Measurements from ENCODE around the gene ARHGAP31.

ARHGAP31 gene

GRCh38 chr3:119437691-119438258, 143.6 kb downstream of the ARHGAP31 start:
- no peak for DNase-seq (ENCODE audit: low read depth)

GRCh38 chr3:119443179-119443578, 149.0 kb downstream of the ARHGAP31 start:
- no peak for DNase-seq (ENCODE audit: low read depth)

- no peak for DNase-seq (ENCODE audit: low read depth)
Measured at GRCh38 chr3:119444590-119444989, 150.4 kb downstream of the ARHGAP31 start.

DNA sequence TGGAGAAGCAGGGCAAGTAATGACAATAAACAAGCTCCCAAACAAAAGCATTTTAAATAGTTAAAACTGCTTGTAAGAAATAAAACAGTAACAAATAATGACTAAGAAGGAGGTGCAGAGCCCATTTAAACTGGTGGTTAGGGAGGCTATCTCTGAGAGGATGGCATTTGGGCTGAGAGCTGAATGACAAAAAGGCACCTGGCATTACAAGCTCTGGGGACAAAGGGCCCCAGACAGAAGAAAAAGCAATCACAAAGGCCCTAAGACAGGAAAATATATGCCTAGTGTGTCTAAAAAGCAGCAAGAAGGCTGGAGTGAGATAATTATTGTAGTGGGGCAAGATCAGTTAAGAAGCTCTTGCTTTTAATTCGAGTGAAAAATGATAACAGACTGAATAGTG, 159.6 kb downstream of the ARHGAP31 start:
- DNase-seq (ENCODE audit: low read depth) = no peak

- DNase-seq (ENCODE audit: low read depth) = no peak
Measured at GRCh38 chr3:119456469-119456868, 162.3 kb downstream of the ARHGAP31 start.

GRCh38 chr3:119457246-119457645, 163.1 kb downstream of the ARHGAP31 start:
- DNase-seq (ENCODE audit: low read depth) = no peak

GRCh38 chr3:119463171-119464169, 169.3 kb downstream of the ARHGAP31 start, which contains the start of gene TMEM39A:
TSS of gene TMEM39A (minus strand) at chr3:119463615. CDS start at chr3:119462074, 1,541 bp downstream.
- DNase-seq (ENCODE audit: low read depth) = peak; percentile 98

DNA sequence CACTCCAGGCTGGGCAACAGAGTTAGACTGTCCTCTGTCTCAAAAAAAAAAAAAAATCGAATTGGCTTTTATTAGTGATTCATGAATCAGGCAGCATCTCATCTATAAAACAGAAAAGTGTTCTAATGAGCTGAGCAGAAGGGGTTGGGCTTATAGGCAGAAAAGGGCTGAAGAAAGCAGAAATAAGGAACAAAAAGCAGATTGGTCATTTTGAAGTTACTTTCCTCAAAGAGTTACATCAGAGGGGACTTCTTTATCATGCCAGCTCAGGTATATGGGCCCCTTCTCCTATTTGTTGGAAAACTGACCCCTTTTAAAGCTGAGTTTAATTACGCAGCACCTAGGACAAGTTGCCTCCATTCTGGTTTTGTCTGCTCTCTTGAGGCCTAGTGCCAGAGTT, 173.9 kb downstream of the ARHGAP31 start:
- no peak for DNase-seq (ENCODE audit: low read depth)

DNA sequence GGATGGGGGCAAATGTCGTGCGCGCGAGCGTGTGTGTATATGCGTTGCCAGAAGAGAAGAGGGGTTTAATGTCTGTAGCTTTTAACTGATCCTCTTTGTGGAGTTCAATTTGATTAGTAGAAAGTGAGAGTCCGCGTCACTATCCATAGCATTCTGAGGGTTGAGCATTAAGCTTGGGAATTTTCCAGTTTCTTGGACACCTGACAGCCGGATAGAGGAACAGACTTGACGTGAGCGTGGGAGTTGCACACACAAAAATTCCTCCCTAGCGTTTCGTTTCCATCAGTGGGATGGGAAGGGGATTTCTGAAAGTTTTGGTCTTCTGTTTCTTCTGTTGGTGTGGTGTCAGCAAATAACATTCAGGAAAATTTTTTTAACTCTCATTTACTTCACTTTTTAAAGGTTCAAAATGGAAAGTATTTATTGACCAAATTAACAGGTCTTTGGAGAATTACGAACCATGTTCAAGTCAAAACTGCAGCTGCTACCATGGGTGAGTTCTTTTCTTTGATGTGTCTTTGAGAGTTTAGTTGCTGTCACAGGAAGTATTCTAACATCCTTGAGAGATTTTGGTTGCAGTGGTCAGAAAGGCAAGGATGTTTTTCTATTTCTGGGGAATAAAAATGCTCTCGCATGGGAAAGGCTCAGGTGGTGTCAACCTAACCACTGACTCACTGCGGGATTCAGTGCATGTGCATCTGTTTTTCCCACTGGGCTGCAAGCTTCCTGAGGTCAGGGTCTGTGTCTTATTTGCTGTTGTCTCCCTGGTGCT, 175.4 kb downstream of the ARHGAP31 start:
- DNase-seq (ENCODE audit: low read depth) = peak; percentile 42

Measured in EH (cell line).